Dendritic cell treated with granulocyte-macrophage colony-stimulating factor and Interleukin-4, amounts not matched to agents 40 ng/mL and 50 ng/mL, for 4 days (primary cell): ENCODE data around the gene SEPHS1.
"Not testable (repeated sequence)": the region's sequence is repeated elsewhere in the genome, so short reads cannot be mapped to it uniquely, and the experiment has no call there.

ENCODE experiments used
- H3K27ac Mint-ChIP-seq: one replicate; pipeline ENCODE4 v1.8.0; 2022; ENCODE audit warnings: mild to moderate bottlenecking, mixed read lengths
- H3K27me3 Mint-ChIP-seq: one replicate; pipeline ENCODE4 v1.8.0; 2022; ENCODE audit warnings: mild to moderate bottlenecking, mixed read lengths
- H3K36me3 Mint-ChIP-seq: one replicate; pipeline ENCODE4 v1.8.0; 2022; ENCODE audit warnings: low read depth, mixed read lengths
- H3K4me1 Mint-ChIP-seq: one replicate; pipeline ENCODE4 v1.8.0; 2022; ENCODE audit warnings: low read depth, mixed read lengths
- H3K4me3 Mint-ChIP-seq: one replicate; pipeline ENCODE4 v1.8.0; 2022; ENCODE audit warnings: mild to moderate bottlenecking, moderate library complexity, mixed read lengths
- H3K9me3 Mint-ChIP-seq: one replicate; pipeline ENCODE4 v1.8.0; 2022; ENCODE audit warnings: mixed read lengths
- intact Hi-C: fragments of 100-400 bp; cut with micrococcal nuclease; formaldehyde crosslinking; loops from one replicate; pipeline ENCODE4 v1.15.0; 2022

The SEPHS1 gene

DNA sequence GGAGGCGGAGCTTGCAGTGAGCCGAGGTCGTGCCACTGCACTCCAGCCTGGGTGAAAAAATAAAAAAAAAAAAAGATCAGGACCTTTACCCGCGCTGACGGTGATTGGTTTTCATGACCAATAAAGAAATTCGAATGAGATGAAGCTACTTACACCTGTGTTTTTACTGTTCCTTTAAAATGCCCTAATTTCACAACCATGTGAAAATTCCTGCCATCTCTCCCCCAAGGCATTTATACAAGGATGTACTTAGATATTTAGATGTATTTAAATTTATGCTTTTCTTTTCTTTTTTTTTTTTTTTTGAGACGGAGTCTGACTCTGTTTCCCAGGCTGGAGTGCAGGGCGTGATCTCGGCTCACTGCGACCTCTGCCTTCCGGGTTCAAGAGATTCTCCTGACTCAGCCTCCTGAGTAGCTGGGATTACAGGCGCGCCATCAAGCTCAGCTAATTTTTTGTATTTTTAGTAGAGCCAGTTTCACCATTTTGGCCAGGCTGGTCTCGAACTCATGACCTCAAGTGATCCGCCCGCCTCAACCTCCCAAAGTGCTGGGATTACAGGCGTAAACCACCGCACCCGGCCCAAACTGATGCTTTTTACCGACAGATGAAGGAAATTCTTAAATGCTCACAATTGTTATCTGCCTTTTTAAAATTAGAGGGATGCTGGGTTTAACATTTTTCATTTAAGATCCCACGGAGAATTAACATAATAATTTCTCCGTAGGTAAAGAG, 45.1 kb downstream of the SEPHS1 start:
- no peaks in the 10 kb centered on the region for H3K27me3 Mint-ChIP-seq
- peak overlapping the region; percentile 81 for H3K4me3 Mint-ChIP-seq
- no peaks in the 10 kb centered on the region for H3K36me3 Mint-ChIP-seq
- no peaks in the 10 kb centered on the region for H3K9me3 Mint-ChIP-seq
- intact Hi-C loops, result loop anchor here (1.0 to 5.0 kb wide), 4 partner anchors 45 to 1794 kb away; partner anchors contain the start of genes MCM10, RPP38 and SEPHS1
- H3K27ac Mint-ChIP-seq, result peak overlapping the region; percentile 97
- H3K4me1 Mint-ChIP-seq, result peaks cover 22% of the 10 kb centered on the region

DNA sequence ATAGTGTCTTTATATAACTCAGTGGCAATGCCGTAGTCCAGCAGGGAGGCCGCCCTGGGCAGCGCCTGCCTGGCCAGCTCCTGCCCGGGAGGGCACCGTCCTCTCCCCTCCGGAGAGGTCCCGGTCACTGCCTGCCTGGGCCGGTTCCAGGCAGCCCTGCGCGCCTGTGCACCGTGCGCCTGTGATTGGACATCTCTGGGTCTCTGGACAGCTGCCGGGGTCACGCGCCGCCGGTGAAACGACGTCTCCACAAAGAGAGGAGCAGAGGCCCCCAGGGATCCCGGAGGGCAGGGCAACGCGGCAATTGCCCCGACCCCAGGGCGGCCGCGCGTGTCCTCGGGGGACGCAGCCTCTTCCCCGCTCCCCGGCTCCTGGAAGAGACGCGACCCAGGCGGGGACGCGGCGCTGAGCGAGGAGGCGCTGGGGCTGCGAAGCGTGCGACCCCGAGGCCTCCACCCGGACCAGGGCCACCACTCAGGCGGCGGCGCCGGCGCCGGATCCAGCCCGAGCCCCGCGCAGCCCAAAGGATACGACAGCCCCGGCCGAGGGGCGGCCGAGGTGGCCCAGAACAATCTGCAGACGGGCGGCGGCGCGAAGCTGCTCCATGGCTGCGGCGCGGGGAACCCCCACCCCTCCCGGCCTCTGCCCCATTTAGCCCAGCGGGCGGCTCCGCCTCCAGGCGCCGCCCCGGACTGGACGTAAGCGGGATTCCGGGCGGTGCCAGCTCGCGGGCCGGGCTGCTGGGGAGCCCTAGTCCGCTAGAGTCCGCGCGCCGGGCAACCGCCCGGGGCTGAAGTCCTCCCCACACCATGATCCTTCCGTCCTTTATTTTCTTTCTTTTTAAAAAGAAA, 48.4 kb downstream of the SEPHS1 start, which contains the start of gene PHYH:
Gene PHYH (minus strand): TSS at position 628 of the 851 bp plus-strand sequence. CDS start 22 bp downstream, at position 606.
- Mint-ChIP-seq H3K4me1 (peaks cover 22% of the 10 kb centered on the region), H3K4me3 (peak within 1 kb of the TSS; percentile 78), H3K27me3 (no peaks in the 10 kb centered on the region), H3K27ac (peak within 1 kb of the TSS; percentile 88), H3K36me3 (peaks cover 7% of the 10 kb centered on the region), H3K9me3 (no peaks in the 10 kb centered on the region)
- intact Hi-C loops, result loop anchor here (5.0 kb wide), 2 partner anchors 182 to 1798 kb away; partner anchors contain the start of gene RPP38

DNA sequence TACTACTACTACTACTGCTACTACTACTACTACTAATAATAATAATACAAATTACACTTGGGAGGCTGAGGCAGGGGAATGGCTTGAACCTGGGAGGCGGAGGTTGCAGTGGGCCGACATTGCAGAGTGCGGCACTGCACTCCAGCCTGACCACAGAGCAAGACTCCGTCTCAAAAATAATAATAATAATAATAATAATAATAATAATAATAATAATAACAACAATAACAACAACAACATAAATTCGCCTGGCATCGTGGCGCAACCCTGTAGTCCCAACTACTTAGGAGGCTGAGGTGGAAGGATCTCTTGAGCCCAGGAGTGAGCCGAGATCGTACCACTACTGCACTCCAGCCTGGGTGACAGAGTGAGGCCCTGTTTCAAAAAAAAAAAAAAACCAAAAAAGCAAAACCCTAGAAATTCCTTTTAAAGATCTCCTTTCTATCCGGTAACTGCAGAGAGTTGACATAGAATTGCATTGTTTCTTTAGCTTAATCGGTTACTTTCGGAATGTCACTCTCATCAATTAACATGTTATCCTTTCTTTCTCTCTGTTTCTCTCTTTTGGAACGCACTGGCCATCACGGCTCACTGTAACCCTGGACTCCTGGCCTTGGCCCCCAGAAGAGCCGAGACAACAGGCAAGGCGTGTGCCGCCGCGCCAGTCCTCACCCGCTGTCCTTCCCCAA, 49.2 kb downstream of the SEPHS1 start:
- Mint-ChIP-seq H3K36me3 (peaks cover 14% of the 10 kb centered on the region), H3K27me3 (no peaks in the 10 kb centered on the region), H3K9me3 (no peaks in the 10 kb centered on the region), H3K4me3 (peak overlapping the region; percentile 78), H3K4me1 (peaks cover 22% of the 10 kb centered on the region), H3K27ac (peak overlapping the region; percentile 88)
- intact Hi-C loops, result no loop called here

DNA sequence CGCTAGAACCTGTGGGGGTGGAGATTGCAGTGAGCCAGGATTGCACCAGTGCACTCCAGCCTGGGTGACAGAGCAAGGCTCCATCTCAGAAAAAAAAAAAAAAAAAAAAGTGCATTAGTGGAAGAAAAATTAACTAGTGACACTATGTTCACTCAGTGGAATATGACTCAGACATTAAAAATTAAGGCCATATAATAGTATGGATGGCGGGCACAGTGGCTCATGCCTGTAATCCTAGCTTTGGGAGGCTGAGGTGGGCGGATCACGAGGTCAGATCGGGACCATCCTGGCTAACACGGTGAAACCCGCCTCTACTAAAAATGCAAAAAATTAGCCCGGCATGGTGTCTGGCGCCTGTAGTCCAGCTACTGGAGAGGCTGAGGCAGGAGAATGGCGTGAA, 51.6 kb downstream of the SEPHS1 start:
- Mint-ChIP-seq H3K27me3 (no peaks in the 10 kb centered on the region), H3K9me3 (no peaks in the 10 kb centered on the region)

DNA sequence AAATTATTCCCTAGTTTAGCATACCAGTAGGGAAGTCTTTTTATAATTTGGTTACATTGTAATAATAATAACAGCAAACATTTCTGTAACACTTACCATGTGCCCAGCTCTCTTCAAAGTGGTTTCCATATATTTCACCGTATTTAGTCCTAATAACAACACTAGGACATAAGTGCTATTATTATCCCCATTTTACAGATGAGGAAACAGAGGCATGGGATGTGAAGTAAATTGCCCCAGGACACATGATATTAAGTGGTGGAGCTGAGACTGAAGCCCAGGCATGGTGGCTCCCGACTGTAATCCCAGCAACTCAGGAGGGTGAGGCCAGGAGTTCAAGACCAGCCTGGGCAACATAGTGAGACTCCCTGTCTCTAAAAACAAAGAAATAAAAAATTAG, 53.3 kb downstream of the SEPHS1 start:
- H3K36me3 Mint-ChIP-seq, result peaks cover 48% of the 10 kb centered on the region
- H3K4me3 Mint-ChIP-seq, result no peak overlapping the region
- intact Hi-C loops, result no loop called here
- no peaks in the 10 kb centered on the region for H3K9me3 Mint-ChIP-seq
- no peak overlapping the region for H3K27ac Mint-ChIP-seq
- peaks cover 6% of the 10 kb centered on the region for H3K4me1 Mint-ChIP-seq
- no peaks in the 10 kb centered on the region for H3K27me3 Mint-ChIP-seq

More for the DNA sequence above, 51.6 kb downstream of the SEPHS1 start:
- Mint-ChIP-seq H3K4me3 (no peak overlapping the region), H3K4me1 (peaks cover 15% of the 10 kb centered on the region), H3K36me3 (peaks cover 39% of the 10 kb centered on the region), H3K27ac (no peak overlapping the region)
- intact Hi-C loops, result no loop called here

DNA sequence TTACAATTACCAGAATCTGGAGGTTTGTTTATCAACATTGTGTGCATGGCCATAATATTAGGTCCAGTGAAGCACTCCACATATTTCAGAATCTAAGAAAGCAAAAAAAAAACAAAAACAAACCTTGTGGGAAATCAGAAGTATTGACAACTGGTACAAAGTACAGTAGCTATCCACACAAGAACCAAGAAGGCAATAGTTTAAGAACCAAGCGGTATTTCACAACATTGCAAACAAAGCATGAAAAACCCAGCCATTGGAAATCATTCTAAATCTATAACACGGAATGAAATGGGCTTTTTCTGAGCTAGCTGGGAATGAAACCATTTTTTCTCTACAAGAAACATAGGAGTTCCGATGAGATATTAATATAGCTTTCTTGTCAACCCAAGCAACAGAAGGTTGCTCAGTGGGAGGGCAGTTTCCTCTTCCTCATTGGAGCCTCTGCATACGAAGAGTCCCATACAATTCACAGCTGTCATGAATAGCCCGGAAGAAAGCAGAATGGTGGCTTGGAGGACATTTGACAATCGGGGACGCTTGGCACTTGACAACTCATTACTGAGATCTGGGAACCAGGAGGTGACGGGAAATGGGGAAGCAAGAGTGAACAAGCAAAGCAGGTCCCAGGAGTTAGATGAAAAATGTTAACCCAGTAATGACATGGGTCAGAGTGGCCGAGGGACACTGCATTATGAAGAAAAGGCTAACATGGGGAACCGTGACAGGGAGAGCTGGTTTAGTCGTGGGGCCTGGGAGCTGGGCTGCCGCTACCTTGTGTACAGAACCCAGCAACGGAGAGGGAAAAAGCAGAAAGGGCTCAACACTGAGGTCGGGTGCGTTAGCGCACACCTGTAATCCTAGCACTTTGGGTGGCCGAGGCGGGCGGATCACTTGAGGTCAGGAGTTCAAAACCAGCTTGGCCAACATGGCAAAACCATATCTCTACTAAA, 56.0 kb downstream of the SEPHS1 start:
- H3K9me3 Mint-ChIP-seq, result no peaks in the 10 kb centered on the region
- H3K4me1 Mint-ChIP-seq, result no peaks in the 10 kb centered on the region
- intact Hi-C loops, result no loop called here
- H3K27me3 Mint-ChIP-seq, result no peaks in the 10 kb centered on the region
- peaks cover 70% of the 10 kb centered on the region for H3K36me3 Mint-ChIP-seq
- no peak overlapping the region for H3K4me3 Mint-ChIP-seq
- no peak overlapping the region for H3K27ac Mint-ChIP-seq

DNA sequence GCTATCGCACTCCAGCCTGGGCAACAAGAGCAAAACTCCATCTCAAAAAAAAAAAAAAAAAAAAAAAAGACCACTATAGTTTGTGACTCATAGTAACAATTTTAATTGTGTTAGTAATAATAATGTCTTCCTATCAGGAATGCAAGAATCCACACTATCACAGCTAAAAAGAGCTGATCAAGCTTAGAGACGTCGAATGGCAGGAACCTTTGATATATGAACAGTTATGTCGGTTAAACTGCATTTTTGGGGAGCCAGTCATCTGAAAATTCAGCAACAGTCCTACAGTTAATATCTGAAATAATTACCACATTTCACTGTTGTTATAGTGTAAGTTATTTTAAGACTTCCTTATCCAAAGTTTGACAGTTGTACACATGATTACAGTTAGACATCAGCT, 57.0 kb downstream of the SEPHS1 start:
- Mint-ChIP-seq H3K27ac (no peak overlapping the region), H3K27me3 (no peaks in the 10 kb centered on the region)

DNA sequence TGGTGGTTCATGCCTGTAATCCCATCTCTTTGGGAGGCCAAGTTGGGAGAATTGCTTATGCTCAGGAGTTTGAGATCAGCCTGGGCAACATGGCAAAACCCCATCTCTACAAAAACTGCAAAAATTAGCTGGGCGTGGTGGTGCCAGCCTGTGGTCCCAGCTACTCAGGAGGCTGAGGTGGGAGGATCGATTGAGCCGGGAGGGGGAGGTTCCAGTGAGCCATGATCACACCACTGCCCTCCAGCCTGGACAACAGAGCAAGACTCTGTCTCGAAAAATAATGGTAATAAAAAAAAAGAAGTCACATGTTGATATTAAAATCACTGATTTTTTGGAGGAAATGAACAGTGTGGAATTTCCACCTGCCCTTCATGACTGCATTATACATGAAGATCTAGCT, 64.0 kb downstream of the SEPHS1 start:
- no peaks in the 10 kb centered on the region for H3K27me3 Mint-ChIP-seq
- H3K27ac Mint-ChIP-seq, result no peak overlapping the region
- no peaks in the 10 kb centered on the region for H3K9me3 Mint-ChIP-seq
- H3K4me3 Mint-ChIP-seq, result no peak overlapping the region
- H3K4me1 Mint-ChIP-seq, result no peaks in the 10 kb centered on the region
- intact Hi-C loops, result no loop called here
- peaks cover 63% of the 10 kb centered on the region for H3K36me3 Mint-ChIP-seq

More for the DNA sequence above, 57.0 kb downstream of the SEPHS1 start:
- H3K4me1 Mint-ChIP-seq, result no peaks in the 10 kb centered on the region
- no peak overlapping the region for H3K4me3 Mint-ChIP-seq
- H3K9me3 Mint-ChIP-seq, result no peaks in the 10 kb centered on the region
- intact Hi-C loops, result no loop called here
- peaks cover 81% of the 10 kb centered on the region for H3K36me3 Mint-ChIP-seq

DNA sequence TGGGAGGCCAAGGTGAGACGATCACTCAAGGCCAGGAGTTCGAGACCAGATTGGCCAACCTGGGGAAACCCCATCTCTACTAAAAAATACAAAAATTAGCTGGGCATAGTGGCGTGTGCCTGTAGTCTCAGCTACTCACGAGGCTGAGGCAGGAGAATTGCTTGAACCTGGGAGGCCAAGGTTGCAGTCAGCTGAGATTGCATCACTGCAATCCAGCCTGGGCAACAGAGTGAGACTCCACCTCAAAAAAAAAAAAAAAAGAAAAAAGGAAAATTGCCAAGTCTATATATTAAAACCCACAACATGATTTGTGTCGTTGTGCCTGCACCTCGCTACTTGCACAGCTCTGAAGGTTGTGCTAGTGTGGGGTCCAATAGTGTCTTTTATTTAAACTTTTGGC, 65.7 kb downstream of the SEPHS1 start:
- intact Hi-C loops, H3K4me1 Mint-ChIP-seq, H3K4me3 Mint-ChIP-seq, H3K27me3 Mint-ChIP-seq, H3K27ac Mint-ChIP-seq, H3K9me3 Mint-ChIP-seq: not testable (repeated sequence)
- peaks cover 53% of the 10 kb centered on the region for H3K36me3 Mint-ChIP-seq

DNA sequence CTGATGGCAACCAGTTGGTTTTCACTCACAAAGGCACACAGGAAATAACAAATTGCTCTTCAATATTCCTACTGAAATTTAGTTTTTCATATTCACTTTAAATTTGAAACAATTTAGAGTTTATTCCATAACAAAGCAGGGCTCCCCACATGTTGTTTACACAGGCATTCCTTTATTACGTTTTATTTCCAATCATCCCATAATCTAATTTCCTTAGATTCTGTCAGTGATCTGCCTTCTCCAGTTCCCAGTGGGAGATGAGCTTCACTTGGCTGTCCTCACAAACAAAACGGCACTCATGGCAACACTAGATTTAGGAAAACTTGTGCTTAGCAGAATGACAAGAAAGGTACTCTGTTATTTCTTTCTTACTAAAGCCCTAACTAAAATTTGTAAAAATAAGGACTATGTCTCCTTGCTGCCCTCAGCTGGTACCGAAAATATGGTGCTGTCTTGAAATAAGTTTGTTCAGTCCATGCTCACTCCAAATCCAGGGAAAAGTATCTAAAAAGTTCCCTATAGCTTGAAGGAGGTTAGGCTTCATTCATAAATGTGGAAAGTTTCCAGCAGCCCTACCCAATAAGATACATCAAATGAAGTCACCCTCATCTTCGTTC, 71.2 kb downstream of the SEPHS1 start:
- H3K27me3 Mint-ChIP-seq, result no peaks in the 10 kb centered on the region
- peaks cover 25% of the 10 kb centered on the region for H3K36me3 Mint-ChIP-seq
- H3K4me1 Mint-ChIP-seq, result no peaks in the 10 kb centered on the region
- H3K4me3 Mint-ChIP-seq, result no peak overlapping the region
- intact Hi-C loops, result no loop called here
- no peaks in the 10 kb centered on the region for H3K9me3 Mint-ChIP-seq
- no peak overlapping the region for H3K27ac Mint-ChIP-seq

DNA sequence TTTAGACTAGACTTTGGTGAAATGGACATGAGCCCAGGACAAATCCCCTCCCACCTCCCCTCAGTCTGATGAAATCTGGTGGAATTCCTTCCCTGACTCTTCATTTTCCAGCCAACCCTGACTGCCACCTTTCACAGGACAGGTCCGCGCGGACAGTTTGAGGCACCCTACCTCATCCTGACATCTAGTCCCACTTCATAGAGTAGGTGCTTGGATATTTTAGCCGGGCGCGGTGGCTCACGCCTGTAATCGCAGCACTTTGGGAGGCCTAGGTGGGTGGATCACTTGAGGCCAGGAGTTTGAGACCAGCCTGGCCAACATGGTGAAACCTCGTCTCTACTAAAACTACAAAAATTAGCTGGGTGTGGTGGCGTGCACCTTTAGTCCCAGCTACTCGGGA, 71.9 kb downstream of the SEPHS1 start:
- H3K27ac Mint-ChIP-seq, intact Hi-C loops: not testable (repeated sequence)

DNA sequence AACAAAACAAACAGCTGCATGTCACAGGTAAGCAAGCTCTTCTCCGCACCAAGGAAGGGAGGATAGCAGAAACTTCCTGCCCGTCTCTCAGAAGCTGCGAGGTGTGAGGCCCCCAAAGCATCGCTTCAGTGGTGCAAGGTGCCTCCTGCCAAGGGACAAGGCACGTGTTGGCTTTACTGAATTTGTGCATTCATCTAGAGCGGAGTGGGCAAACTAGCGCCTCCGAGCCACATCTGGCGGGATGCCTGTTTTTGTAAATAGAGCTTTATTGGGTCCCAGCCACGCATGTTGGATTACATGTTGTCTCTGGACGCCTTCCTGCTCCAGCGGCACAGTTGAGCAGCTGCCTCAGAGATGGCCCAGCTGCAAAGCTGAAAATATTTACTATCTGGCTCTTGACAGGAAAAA, 75.9 kb downstream of the SEPHS1 start:
- no peak overlapping the region for H3K27ac Mint-ChIP-seq
- no peaks in the 10 kb centered on the region for H3K4me1 Mint-ChIP-seq
- H3K4me3 Mint-ChIP-seq, result no peak overlapping the region
- no peaks in the 10 kb centered on the region for H3K27me3 Mint-ChIP-seq
- intact Hi-C loops, result no loop called here
- H3K9me3 Mint-ChIP-seq, result no peaks in the 10 kb centered on the region
- no peaks in the 10 kb centered on the region for H3K36me3 Mint-ChIP-seq

More for the DNA sequence above, 71.9 kb downstream of the SEPHS1 start:
- H3K4me1 Mint-ChIP-seq, H3K9me3 Mint-ChIP-seq, H3K4me3 Mint-ChIP-seq, H3K27me3 Mint-ChIP-seq: not testable (repeated sequence)
- H3K36me3 Mint-ChIP-seq, result peaks cover 21% of the 10 kb centered on the region
